GM10266 (cell line): ENCODE results near the gene IFI27L1.

Source experiments
- DNase-seq: peaks from one replicate; pipeline ENCODE4 v3.0.0; 2012; ENCODE audit errors: extremely low spot score
- TF ChIP-seq, protein P1 (sequence below): IDR thresholded peaks from 2 replicates; pipeline ENCODE4 v1.5.1; 2012; ENCODE audit warnings: mild to moderate bottlenecking, low read depth; ENCODE audit not compliant: control insufficient read depth, insufficient read depth; ENCODE audit errors: missing control alignments

IFI27L1 gene

GRCh38 chr14:94038921-94039629, 42.0 kb upstream of the IFI27L1 start:
- TF ChIP-seq, protein P1, sequence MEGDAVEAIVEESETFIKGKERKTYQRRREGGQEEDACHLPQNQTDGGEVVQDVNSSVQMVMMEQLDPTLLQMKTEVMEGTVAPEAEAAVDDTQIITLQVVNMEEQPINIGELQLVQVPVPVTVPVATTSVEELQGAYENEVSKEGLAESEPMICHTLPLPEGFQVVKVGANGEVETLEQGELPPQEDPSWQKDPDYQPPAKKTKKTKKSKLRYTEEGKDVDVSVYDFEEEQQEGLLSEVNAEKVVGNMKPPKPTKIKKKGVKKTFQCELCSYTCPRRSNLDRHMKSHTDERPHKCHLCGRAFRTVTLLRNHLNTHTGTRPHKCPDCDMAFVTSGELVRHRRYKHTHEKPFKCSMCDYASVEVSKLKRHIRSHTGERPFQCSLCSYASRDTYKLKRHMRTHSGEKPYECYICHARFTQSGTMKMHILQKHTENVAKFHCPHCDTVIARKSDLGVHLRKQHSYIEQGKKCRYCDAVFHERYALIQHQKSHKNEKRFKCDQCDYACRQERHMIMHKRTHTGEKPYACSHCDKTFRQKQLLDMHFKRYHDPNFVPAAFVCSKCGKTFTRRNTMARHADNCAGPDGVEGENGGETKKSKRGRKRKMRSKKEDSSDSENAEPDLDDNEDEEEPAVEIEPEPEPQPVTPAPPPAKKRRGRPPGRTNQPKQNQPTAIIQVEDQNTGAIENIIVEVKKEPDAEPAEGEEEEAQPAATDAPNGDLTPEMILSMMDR: no peak
- no peak for DNase-seq

DNA sequence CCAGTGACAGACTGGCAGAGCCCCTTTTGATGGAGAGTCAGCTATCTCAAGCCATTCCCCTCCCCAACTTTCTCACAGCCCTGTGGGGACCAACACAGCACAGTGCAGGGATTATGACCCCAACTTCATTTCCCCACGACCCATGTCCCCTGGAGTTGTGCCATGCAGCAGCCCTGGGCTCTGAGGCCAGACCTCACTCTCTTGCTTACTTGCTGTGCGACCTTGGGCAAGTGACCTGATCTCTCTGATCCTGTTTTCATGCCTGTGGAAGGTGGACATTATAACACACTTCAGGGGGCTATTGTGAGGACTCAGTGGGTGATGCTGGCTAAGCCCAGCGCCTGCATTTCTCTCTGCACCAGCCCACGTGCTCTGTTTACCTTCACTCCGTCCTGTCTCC, 40.9 kb upstream of the IFI27L1 start:
- no peak for DNase-seq
- TF ChIP-seq, protein P1: no peak

GRCh38 chr14:94040796-94041195, 40.3 kb upstream of the IFI27L1 start:
- TF ChIP-seq, protein P1: no peak
- no peak for DNase-seq

GRCh38 chr14:94041551-94042346, 39.4 kb upstream of the IFI27L1 start:
- no peak for DNase-seq
- TF ChIP-seq, protein P1: no peak

DNA sequence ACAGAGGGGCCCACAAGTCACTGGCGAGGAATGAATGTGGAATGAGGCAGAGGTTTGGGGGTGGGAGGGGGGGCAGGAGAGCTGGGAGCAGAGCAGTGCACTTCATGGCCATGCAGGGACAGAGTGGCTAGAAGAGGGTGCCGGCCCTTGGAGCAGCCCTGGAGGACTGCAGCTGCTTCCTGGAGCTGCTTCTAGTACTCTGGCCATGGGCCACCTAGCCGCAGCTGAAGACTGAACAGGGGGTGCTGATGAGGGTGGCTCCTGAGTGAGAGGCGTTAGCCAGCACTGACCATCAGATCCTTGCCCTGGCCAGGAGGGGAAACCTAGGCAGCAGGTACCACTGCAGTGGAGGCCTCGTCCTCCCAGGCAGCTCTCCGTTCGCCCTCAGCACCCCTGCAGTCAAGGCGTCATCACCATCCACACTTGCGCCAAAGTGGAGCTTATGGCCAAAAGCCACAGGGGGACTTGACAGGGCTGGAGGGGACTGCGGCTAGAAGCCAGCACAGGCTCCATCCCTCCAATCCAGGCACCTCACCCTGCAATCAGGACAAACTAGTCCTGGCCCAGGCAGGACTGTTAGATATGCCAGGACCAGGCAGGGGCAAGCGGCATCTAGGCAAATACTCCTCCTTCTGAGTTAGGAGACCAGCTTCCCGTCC, 38.5 kb upstream of the IFI27L1 start:
- DNase-seq: no peak
- TF ChIP-seq, protein P1: no peak

DNA sequence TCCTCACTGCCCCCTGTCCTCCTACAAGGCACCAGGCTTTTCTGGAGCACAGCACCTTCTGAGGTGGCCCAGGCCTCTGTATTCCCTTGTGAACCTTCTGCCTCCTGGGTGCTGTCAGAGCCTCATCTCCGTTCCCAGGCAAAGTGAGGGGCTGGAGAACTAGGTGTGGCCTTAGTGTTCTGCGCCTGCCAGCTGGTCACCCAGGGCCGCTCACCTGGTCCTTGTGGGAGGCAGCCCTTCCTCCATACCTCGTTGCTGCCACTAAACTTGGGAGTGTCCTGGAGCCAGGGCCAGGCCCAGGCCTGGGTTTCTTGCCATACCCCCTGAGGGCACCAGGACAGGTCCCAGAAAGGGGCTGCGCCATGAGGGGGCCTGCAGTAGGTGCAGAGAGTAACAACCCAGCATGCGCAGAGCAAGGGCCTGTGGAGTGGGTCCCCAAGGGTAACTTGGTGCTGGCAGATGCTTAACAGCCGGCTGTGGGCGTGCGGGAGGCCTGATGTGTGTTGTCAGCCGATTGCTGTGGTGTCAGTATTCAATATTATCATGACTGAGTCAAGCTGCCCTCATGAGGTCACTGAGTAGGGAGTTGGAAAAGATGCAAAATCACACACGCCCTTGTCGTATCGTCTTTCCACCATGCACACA, 37.9 kb upstream of the IFI27L1 start:
- TF ChIP-seq, protein P1: no peak
- DNase-seq: no peak
